K562 (cell line): ENCODE measurements around the gene PDGFC. TPM values are rescaled to one million over a fixed set of nuclear protein-coding genes. Genes with fewer than 3 reads are reported as not detected.

Experiments
- ATAC-seq: fragments of 200-7000 bp; cut with Tn5 transposase; 3 replicates; pipeline ENCODE4 v1.9.1; 2020; ENCODE audit warnings: moderate library complexity
- BruUV-seq: library from RNA; stranded (reverse); fragments of 400-500 nt; replicated peaks from 2 replicates; lab custom pipeline; 2021; lab: Mats Ljungman, UMichigan
- CTCF ChIA-PET: fragments of 300-600 bp; formaldehyde crosslinking; extraction: SDS; loops from one replicate; lab custom pipeline; 2021; ENCODE audit warnings: low intra/inter-chr PET ratio; lab: Yijun Ruan, JAX
- POLR2A ChIA-PET: fragments of 300-600, 350-650 bp; sonication (Branson Sonifier 250); formaldehyde crosslinking; extraction: SDS; loops from one replicate; lab custom pipeline; 2021; ENCODE audit warnings: antibody characterized with exemption, inconsistent platforms; lab: Yijun Ruan, JAX
- DNase-seq, 4 experiments: peaks; one replicate each; pipeline versions ENCODE4 v3.0.0 to v3.0.0-alpha.2; 2011 to 2018; ENCODE audit warnings: low spot score in 3 of 4, mixed read lengths in 3 of 4; ENCODE audit errors: extremely low read depth in 1 of 4
- FAIRE-seq: peaks from 2 replicates; lab custom pipeline; 2011; peaks lifted over from hg19 to GRCh38; lab: Jason Lieb, UNC
- H2AFZ ChIP-seq: 2 replicates; pipeline ENCODE4 v1.6.0; 2011; ENCODE audit warnings: low read depth, low read length, control low read depth, inconsistent platforms
- H3K27ac ChIP-seq: fragments of 200-600 bp; 3 replicates; pipeline ENCODE4 v1.8.0; 2011; ENCODE audit warnings: low read depth, mild to moderate bottlenecking, control low read depth, inconsistent platforms, low read length, moderate library complexity, mixed read lengths; ENCODE audit errors: extremely low read depth
- H3K27me3 ChIP-seq, 2 experiments: fragments of 300-600 bp in 1 of 2; 2 replicates in 1 of 2; 3 replicates in 1 of 2; pipeline versions ENCODE4 v1.6.0 to v1.8.0; 2011; ENCODE audit warnings: inconsistent platforms in 2 of 2, low read length in 2 of 2, mild to moderate bottlenecking in 1 of 2, mixed read lengths in 1 of 2, moderate library complexity in 1 of 2; ENCODE audit not compliant: control insufficient read depth in 2 of 2, insufficient read depth in 2 of 2
- H3K36me3 ChIP-seq: fragments of 300-600 bp; 3 replicates; pipeline ENCODE4 v1.8.0; 2011; ENCODE audit warnings: mild to moderate bottlenecking, low read length, inconsistent platforms; ENCODE audit not compliant: control insufficient read depth, insufficient read depth
- H3K4me1 ChIP-seq, 2 experiments: fragments of 200-600 bp in 1 of 2; replicated peaks in 1 of 2; 2 replicates in 1 of 2; 3 replicates in 1 of 2; pipeline versions ENCODE4 v1.5.1 to v1.8.0; 2011; ENCODE audit warnings: inconsistent platforms in 2 of 2, low read length in 2 of 2, mild to moderate bottlenecking in 1 of 2, mixed read lengths in 1 of 2, moderate library complexity in 1 of 2; ENCODE audit not compliant: control insufficient read depth in 2 of 2, insufficient read depth in 2 of 2
- H3K4me2 ChIP-seq: 2 replicates; pipeline ENCODE4 v1.6.1; 2011; ENCODE audit warnings: low read length, control low read depth, inconsistent platforms, mixed read lengths; ENCODE audit not compliant: insufficient read depth
- H3K4me3 ChIP-seq: fragments of 200-600 bp; sonication (generic), shearing (Covaris generic); 2 replicates; pipeline ENCODE4 v1.5.1; 2016; ENCODE audit warnings: control low read depth, inconsistent platforms
- H3K79me2 ChIP-seq: fragments of 200-600 bp; 3 replicates; pipeline ENCODE4 v1.8.0; 2011; ENCODE audit warnings: low read length, inconsistent platforms; ENCODE audit not compliant: control insufficient read depth, insufficient read depth
- H3K9ac ChIP-seq, 2 experiments: 2 replicates each; pipeline versions ENCODE4 v1.6.0 to v1.6.1; 2011; ENCODE audit warnings: low read depth in 2 of 2, low read length in 2 of 2, control low read depth in 1 of 2, inconsistent platforms in 1 of 2, mild to moderate bottlenecking in 1 of 2, mixed read lengths in 1 of 2; ENCODE audit not compliant: insufficient read depth in 1 of 2
- H3K9me1 ChIP-seq: one replicate; pipeline ENCODE4 v1.6.0; 2011; ENCODE audit warnings: inconsistent platforms, mild to moderate bottlenecking, low read length, moderate library complexity; ENCODE audit not compliant: control insufficient read depth, insufficient read depth
- H3K9me3 ChIP-seq: replicated peaks from 2 replicates; pipeline ENCODE4 v1.5.1; 2011; ENCODE audit warnings: low read depth, low read length, inconsistent platforms; ENCODE audit not compliant: control insufficient read depth, insufficient read depth
- H4K20me1 ChIP-seq: replicated peaks from 2 replicates; pipeline ENCODE4 v1.6.1; 2011; ENCODE audit warnings: low read length, inconsistent platforms, mixed read lengths; ENCODE audit not compliant: control insufficient read depth, insufficient read depth
- AFF1 ChIP-seq, 2 experiments: fragments of 450-650 bp; IDR thresholded peaks; 2 replicates each; pipeline ENCODE4 v1.6.1; 2018; ENCODE audit warnings: mild to moderate bottlenecking in 2 of 2, low read depth in 1 of 2; ENCODE audit not compliant: partially characterized antibody in 2 of 2
- CHAMP1 ChIP-seq: fragments of 450-650 bp; IDR thresholded peaks from 2 replicates; pipeline ENCODE4 v1.6.1; 2016; ENCODE audit warnings: mild to moderate bottlenecking
- DPF2 ChIP-seq: fragments of 450-650 bp; IDR thresholded peaks from 2 replicates; pipeline ENCODE4 v1.6.1; 2016
- HNRNPUL1 ChIP-seq: fragments of 200-400 bp; formaldehyde crosslinking; IDR thresholded peaks from 2 replicates; pipeline ENCODE4 v1.6.1; 2017; ENCODE audit warnings: low read length
- MAX ChIP-seq: sonication (generic); formaldehyde crosslinking; IDR thresholded peaks from 2 replicates; pipeline ENCODE4 v1.9.0; 2022; ENCODE audit warnings: mild to moderate bottlenecking, missing genetic modification reagents
- NR2C1 ChIP-seq, 2 experiments: fragments of 450-650 bp; IDR thresholded peaks; 2 replicates each; pipeline ENCODE4 v1.6.1; 2017; ENCODE audit warnings: mild to moderate bottlenecking in 2 of 2, antibody characterized with exemption in 1 of 2, inconsistent platforms in 1 of 2, missing compliant biosample characterization in 1 of 2, missing genetic modification characterization in 1 of 2
- RFX5 ChIP-seq: IDR thresholded peaks from 2 replicates; pipeline ENCODE4 v1.6.1; 2011; ENCODE audit warnings: low read depth, mild to moderate bottlenecking, improper control_type of control experiment, low read length
- TCF7 ChIP-seq: sonication (generic); IDR thresholded peaks from 2 replicates; pipeline ENCODE4 v1.6.1; 2016; ENCODE audit warnings: antibody characterized with exemption, borderline replicate concordance
- XRCC5 ChIP-seq: fragments of 200-400 bp; formaldehyde crosslinking; IDR thresholded peaks from 2 replicates; pipeline ENCODE4 v1.6.1; 2017; ENCODE audit warnings: low read depth, mild to moderate bottlenecking, low read length
- ZBTB34 ChIP-seq: fragments of 250-450 bp; sonication (Bioruptor Pico); IDR thresholded peaks from 2 replicates; pipeline ENCODE4 v1.8.0; 2021; ENCODE audit warnings: mild to moderate bottlenecking, moderate library complexity
- ZNF124 ChIP-seq: sonication (generic); formaldehyde crosslinking; IDR thresholded peaks from 2 replicates; pipeline ENCODE4 v1.8.1; 2022; ENCODE audit warnings: missing genetic modification reagents
- ZNF324 ChIP-seq: fragments of 250-450 bp; sonication (Bioruptor Pico); IDR thresholded peaks from 2 replicates; pipeline ENCODE4 v1.4.0; 2020; ENCODE audit warnings: mild to moderate bottlenecking
- ZZZ3 ChIP-seq: fragments of 450-650 bp; IDR thresholded peaks from 2 replicates; pipeline ENCODE4 v1.6.1; 2016; ENCODE audit warnings: antibody characterized with exemption, mild to moderate bottlenecking, moderate library complexity
- WGBS: fragments of 100-300 bp; shearing (Covaris generic); methylation state at CpG from one replicate; pipeline ENCODE4 v1.1.6; 2016; ENCODE audit warnings: low coverage, mixed read lengths; ENCODE audit not compliant: insufficient coverage; ENCODE audit errors: missing lambda C conversion rate; 5-methylcytosine and 5-hydroxymethylcytosine counted together
- in situ Hi-C: fragments of 300-500 bp; cut with MboI; formaldehyde crosslinking; loops from 4 replicates; pipeline ENCODE4 v1.15.0; 2018; ENCODE audit warnings: inconsistent platforms, mixed read lengths
- intact Hi-C: fragments of 100-400 bp; cut with micrococcal nuclease; formaldehyde crosslinking; loops from 2 replicates; pipeline ENCODE4 v1.14.2; 2022
- polyA plus RNA-seq, 8 experiments: library from polyadenylated mRNA; depleted of rRNA in 4 of 8; stranded (reverse) in 5 of 8; unstranded in 3 of 8; fragments of >200 nt; fragmentation: Nextera tagmentation in 2 of 8; fragmentation: Illumina TruSeq in 1 of 8; extraction: Ambion mirVana in 2 of 8; extraction: Trizol in 1 of 8; gene quantifications; 2 replicates each; pipeline versions ENCODE4 v1.2.1 to v1.2.3, GENCODE V29; 2011 to 2014; ENCODE audit warnings: inconsistent platforms in 1 of 8, missing spikeins in 1 of 8
- total RNA-seq, 7 experiments: library from RNA; depleted of rRNA in 6 of 7; stranded (reverse); fragments of >200 nt in 6 of 7; fragmentation: Illumina TruSeq in 2 of 7; extraction: Trizol in 2 of 7; gene quantifications; 2 replicates each; pipeline versions ENCODE4 v1.2.1 to v1.2.3, GENCODE V29; 2011 to 2021; ENCODE audit warnings: low replicate concordance in 1 of 7

The PDGFC gene
- total and polyA plus RNA-seq, 9 of the 15 experiments (the other 6 are each of a cell fraction or from before 2014, with no cell fraction given), result not detected

GRCh38 chr4:156830351-156830750, 141.2 kb downstream of the PDGFC start:
- intact Hi-C loops, result no loop called here
- 0% methylated on average over 4 of the region's 4 CpGs for WGBS
- Histone ChIP-seq H2AFZ (no peak overlapping the region), H3K4me2 (no peak overlapping the region), H3K9me1 (no peaks in the 10 kb centered on the region), H4K20me1 (no peaks in the 10 kb centered on the region), H3K27me3 (no peaks in the 10 kb centered on the region), H3K79me2 (no peaks in the 10 kb centered on the region), H3K4me1 (no peaks in the 10 kb centered on the region), H3K36me3 (no peaks in the 10 kb centered on the region), H3K9me3 (0 out of 2 replicates have a peak, but pooled peaks cover 2% of the 10 kb centered on the region), H3K4me3 (no peak overlapping the region), H3K9ac (no peak overlapping the region), H3K27ac (no peak overlapping the region)
- ATAC-seq (no peak), FAIRE-seq (no peak), DNase-seq (no peak)
- POLR2A ChIA-PET, result no interaction called here
- in situ Hi-C loops, result no loop called here
- CTCF ChIA-PET, result no interaction called here
- no TSS peak for BruUV-seq
- TF ChIP-seq NR2C1 (IDR thresholded peaks at IDR 0.05), result no peak
- no peak for TF ChIP-seq NR2C1 (tag; IDR thresholded peaks at IDR 0.05)
- TF ChIP-seq TCF7, result no peak
- no peak for TF ChIP-seq XRCC5
- no peak for TF ChIP-seq ZZZ3
- TF ChIP-seq ZNF124 (CRISPR knock-in tag), result no peak
- TF ChIP-seq CHAMP1, result no peak
- TF ChIP-seq ZNF324 (CRISPR knock-in tag), result no peak
- TF ChIP-seq AFF1 (IDR thresholded peaks at IDR 0.05; ENCODE audit: low read depth in 1 of 2, partially characterized antibody in 2 of 2), result no peak
- no peak for TF ChIP-seq DPF2
- TF ChIP-seq MAX (CRISPR knock-in tag), result no peak
- no peak for TF ChIP-seq ZBTB34 (CRISPR knock-in tag)
- no peak for TF ChIP-seq HNRNPUL1
- no peak for TF ChIP-seq RFX5
